H1 (cell line): Measurements from ENCODE around the gene OLR1. TPM values are rescaled to one million over a fixed set of nuclear protein-coding genes. Genes with fewer than 3 reads are reported as not detected.

ENCODE experiments used
- CTCF ChIA-PET: fragments of 300-600 bp; sonication (Branson Sonifier 250); formaldehyde crosslinking; loops from one replicate; lab custom pipeline; 2021; ENCODE audit not compliant: partially characterized antibody; lab: Charles Lee
- POLR2A ChIA-PET: fragments of 300-600 bp; sonication (Branson Sonifier 250); formaldehyde crosslinking; loops from one replicate; lab custom pipeline; 2021; ENCODE audit warnings: inconsistent platforms; ENCODE audit not compliant: partially characterized antibody; lab: Charles Lee
- DNase-seq, 2 experiments: peaks; one replicate each; pipeline versions ENCODE4 v3.0.0 to v3.0.0-alpha.2; 2010 to 2022; ENCODE audit warnings: low spot score in 2 of 2, low read depth in 1 of 2, mixed read lengths in 1 of 2
- FAIRE-seq: peaks from 2 replicates; lab custom pipeline; 2011; peaks lifted over from hg19 to GRCh38; lab: Jason Lieb, UNC
- H2AFZ ChIP-seq: 2 replicates; pipeline ENCODE4 v1.8.1; 2012; ENCODE audit warnings: low read length, inconsistent platforms
- H2AK5ac ChIP-seq: 2 replicates; pipeline ENCODE4 v1.6.1; 2013; ENCODE audit warnings: low read depth, low read length
- H2BK120ac ChIP-seq: replicated peaks from 2 replicates; pipeline ENCODE3; 2013; ENCODE audit warnings: low read depth, low read length, inconsistent platforms
- H2BK12ac ChIP-seq: 2 replicates; pipeline ENCODE4 v1.6.1; 2013; ENCODE audit warnings: low read depth, low read length
- H2BK15ac ChIP-seq: 2 replicates; pipeline ENCODE4 v1.6.1; 2013; ENCODE audit warnings: low read length
- H2BK20ac ChIP-seq: 2 replicates; pipeline ENCODE4 v1.6.1; 2013; ENCODE audit warnings: low read length
- H2BK5ac ChIP-seq: 2 replicates; pipeline ENCODE4 v1.6.1; 2013; ENCODE audit warnings: low read depth, low read length
- H3K14ac ChIP-seq: 2 replicates; pipeline ENCODE4 v1.6.1; 2013; ENCODE audit warnings: inconsistent platforms; ENCODE audit not compliant: insufficient read length
- H3K18ac ChIP-seq: 2 replicates; pipeline ENCODE4 v1.6.1; 2013; ENCODE audit warnings: low read length; ENCODE audit errors: extremely low read depth
- H3K23ac ChIP-seq: 2 replicates; pipeline ENCODE4 v1.6.1; 2013; ENCODE audit warnings: inconsistent platforms; ENCODE audit not compliant: insufficient read length
- H3K23me2 ChIP-seq: 2 replicates; pipeline ENCODE4 v1.6.1; 2013; ENCODE audit warnings: low read depth, low read length
- H3K27ac ChIP-seq: 2 replicates; pipeline ENCODE4 v1.6.1; 2011; ENCODE audit warnings: low read depth, low read length, inconsistent platforms
- H3K27me3 ChIP-seq, 4 experiments: replicated peaks in 1 of 4; 1 replicate in 1 of 4; 2 replicates in 3 of 4; pipeline versions ENCODE4 v1.6.1 to v1.8.1; 2011 to 2013; ENCODE audit warnings: low read length in 3 of 4, mild to moderate bottlenecking in 3 of 4, inconsistent platforms in 2 of 4, mixed read lengths in 2 of 4, moderate library complexity in 1 of 4; ENCODE audit not compliant: control insufficient read depth in 3 of 4, insufficient read depth in 3 of 4; ENCODE audit errors: extremely low read depth in 1 of 4
- H3K36me3 ChIP-seq, 4 experiments: 2 replicates each; pipeline versions ENCODE4 v1.6.1 to v1.8.1; 2011 to 2013; ENCODE audit warnings: mild to moderate bottlenecking in 4 of 4, low read length in 3 of 4, moderate library complexity in 2 of 4, control low read depth in 1 of 4, inconsistent platforms in 1 of 4; ENCODE audit not compliant: insufficient read depth in 4 of 4, control insufficient read depth in 2 of 4
- H3K4ac ChIP-seq: replicated peaks from 2 replicates; pipeline ENCODE3; 2013; ENCODE audit warnings: low read length, low read depth, mixed read lengths, inconsistent platforms; ENCODE audit not compliant: insufficient read length
- H3K4me1 ChIP-seq, 4 experiments: replicated peaks in 1 of 4; 1 replicate in 1 of 4; 2 replicates in 3 of 4; pipeline versions ENCODE4 v1.6.1 to v1.8.1; 2011 to 2013; ENCODE audit warnings: low read length in 3 of 4, inconsistent platforms in 2 of 4, mixed read lengths in 1 of 4; ENCODE audit not compliant: insufficient read depth in 4 of 4, control insufficient read depth in 3 of 4
- H3K4me2 ChIP-seq, 2 experiments: 2 replicates each; pipeline versions ENCODE4 v1.6.1 to v1.8.1; 2011 to 2013; ENCODE audit warnings: low read depth in 2 of 2, low read length in 2 of 2, control low read depth in 1 of 2, inconsistent platforms in 1 of 2, mild to moderate bottlenecking in 1 of 2; ENCODE audit not compliant: insufficient read depth in 1 of 2
- H3K4me3 ChIP-seq, 4 experiments: fragments of 200-600, 300-600 bp in 1 of 4; sonication (generic), shearing (Covaris generic), sonication (Bioruptor Twin) in 1 of 4; 2 replicates each; pipeline versions ENCODE4 v1.5.1 to v1.8.1; 2011 to 2016; ENCODE audit warnings: low read length in 4 of 4, low read depth in 3 of 4, control low read depth in 2 of 4, inconsistent platforms in 2 of 4, mild to moderate bottlenecking in 2 of 4, mixed read lengths in 1 of 4, moderate library complexity in 1 of 4; ENCODE audit not compliant: insufficient read depth in 2 of 4; ENCODE audit errors: extremely low read depth in 1 of 4
- H3K56ac ChIP-seq: replicated peaks from 2 replicates; pipeline ENCODE3; 2013; ENCODE audit warnings: low read depth, mild to moderate bottlenecking, mixed read lengths, low read length, inconsistent platforms; ENCODE audit not compliant: insufficient read length
- H3K79me1 ChIP-seq: 2 replicates; pipeline ENCODE4 v1.6.1; 2013; ENCODE audit warnings: low read depth, low read length, control low read depth
- H3K79me2 ChIP-seq, 2 experiments: 2 replicates each; pipeline versions ENCODE4 v1.6.1 to v1.8.1; 2012 to 2013; ENCODE audit warnings: low read length in 2 of 2, mild to moderate bottlenecking in 2 of 2, inconsistent platforms in 1 of 2; ENCODE audit not compliant: insufficient read depth in 2 of 2, control insufficient read depth in 1 of 2
- H3K9ac ChIP-seq, 4 experiments: replicated peaks in 1 of 4; 1 replicate in 1 of 4; 2 replicates in 3 of 4; pipeline versions ENCODE4 v1.6.1 to v1.8.1; 2011 to 2013; ENCODE audit warnings: low read depth in 3 of 4, low read length in 3 of 4, control low read depth in 2 of 4, mild to moderate bottlenecking in 2 of 4, moderate library complexity in 2 of 4, inconsistent platforms in 1 of 4; ENCODE audit errors: extremely low read depth in 1 of 4
- H3K9me3 ChIP-seq, 2 experiments: 2 replicates each; pipeline versions ENCODE4 v1.6.1 to v1.8.1; 2012 to 2013; ENCODE audit warnings: mild to moderate bottlenecking in 2 of 2, moderate library complexity in 2 of 2, control low read depth in 1 of 2, inconsistent platforms in 1 of 2, low read depth in 1 of 2, low read length in 1 of 2, mixed read lengths in 1 of 2; ENCODE audit not compliant: insufficient read depth in 2 of 2
- H4K20me1 ChIP-seq, 2 experiments: replicated peaks in 1 of 2; 2 replicates each; pipeline versions ENCODE3 to v1.8.1; 2011 to 2013; ENCODE audit warnings: inconsistent platforms in 2 of 2, low read length in 2 of 2, mild to moderate bottlenecking in 1 of 2; ENCODE audit not compliant: insufficient read depth in 2 of 2, control insufficient read depth in 1 of 2
- H4K5ac ChIP-seq: 2 replicates; pipeline ENCODE4 v1.6.1; 2013; ENCODE audit warnings: low read length, low read depth, mixed read lengths, inconsistent platforms; ENCODE audit not compliant: insufficient read length
- H4K8ac ChIP-seq: 2 replicates; pipeline ENCODE4 v1.8.0; 2013; ENCODE audit warnings: mild to moderate bottlenecking, moderate library complexity, low read length, inconsistent platforms; ENCODE audit not compliant: insufficient read depth; ENCODE audit errors: extremely low read depth
- H4K91ac ChIP-seq: replicated peaks from 2 replicates; pipeline ENCODE3; 2013; ENCODE audit warnings: low read length, mixed read lengths, inconsistent platforms; ENCODE audit not compliant: insufficient read length
- BACH1 ChIP-seq: IDR thresholded peaks from 2 replicates; pipeline ENCODE4 v1.6.1; 2012; ENCODE audit warnings: low read length, improper control_type of control experiment
- CHD2 ChIP-seq: IDR thresholded peaks from 2 replicates; pipeline ENCODE4 v1.6.1; 2012; ENCODE audit warnings: low read length, improper control_type of control experiment
- CREB1 ChIP-seq: IDR thresholded peaks from 2 replicates; pipeline ENCODE4 v1.6.1; 2012; ENCODE audit warnings: inconsistent platforms
- E2F6 ChIP-seq: IDR thresholded peaks from 2 replicates; pipeline ENCODE4 v1.6.1; 2012; ENCODE audit warnings: inconsistent platforms
- MAX ChIP-seq: IDR thresholded peaks from 2 replicates; pipeline ENCODE4 v1.6.1; 2012; ENCODE audit warnings: inconsistent platforms
- NANOG ChIP-seq: IDR thresholded peaks from 2 replicates; pipeline ENCODE4 v1.6.1; 2011; ENCODE audit warnings: low read length, low read depth, mild to moderate bottlenecking, inconsistent platforms; ENCODE audit not compliant: insufficient read depth, poor library complexity, severe bottlenecking
- SIRT6 ChIP-seq: IDR thresholded peaks from one replicate; pipeline ENCODE4 v1.7.1; 2012; ENCODE audit warnings: low read length, inconsistent platforms
- SP4 ChIP-seq: IDR thresholded peaks from 2 replicates; pipeline ENCODE4 v1.6.1; 2012; ENCODE audit warnings: low read length, inconsistent platforms
- TAF1 ChIP-seq: IDR thresholded peaks from 2 replicates; pipeline ENCODE4 v1.6.1; 2011; ENCODE audit warnings: mild to moderate bottlenecking, low read depth, low read length
- TAF7 ChIP-seq: optimal IDR thresholded peaks from 2 replicates; pipeline ENCODE3; 2011; ENCODE audit warnings: low read depth, mild to moderate bottlenecking, inconsistent platforms, low read length, moderate library complexity, borderline replicate concordance
- TEAD4 ChIP-seq: IDR thresholded peaks from 2 replicates; pipeline ENCODE4 v1.6.1; 2012; ENCODE audit warnings: low read depth, low read length, inconsistent platforms, mixed read lengths
- YY1 ChIP-seq: IDR thresholded peaks from 2 replicates; pipeline ENCODE4 v1.6.1; 2011; ENCODE audit warnings: low read depth, mild to moderate bottlenecking, low read length
- WGBS, 2 experiments: shearing (Covaris generic) in 1 of 2; methylation state at CpG; one replicate each; pipeline versions ENCODE4 v1.1.6 to v1.1.7; 2013 to 2015; ENCODE audit warnings: low lambda C conversion rate in 2 of 2, mixed read lengths in 2 of 2, inconsistent platforms in 1 of 2, low coverage in 1 of 2, missing lambda C conversion rate in 1 of 2; ENCODE audit not compliant: insufficient replicate concordance in 2 of 2, insufficient coverage in 1 of 2, insufficient read length in 1 of 2; ENCODE audit errors: extremely low coverage in 1 of 2, missing lambda C conversion rate in 1 of 2; 5-methylcytosine and 5-hydroxymethylcytosine counted together
- polyA plus RNA-seq, 7 experiments: library from polyadenylated mRNA; depleted of rRNA in 3 of 7; stranded (reverse) in 5 of 7; unstranded in 2 of 7; fragments of >200 nt in 5 of 7; fragments of 200-250 nt in 2 of 7; gene quantifications; 1 replicate in 5 of 7; 2 replicates in 1 of 7; 4 replicates in 1 of 7; pipeline versions ENCODE4 v1.2.1 to v1.2.3, GENCODE V29; 2011 to 2013; ENCODE audit warnings: missing spikeins in 2 of 7, mixed read lengths in 2 of 7
- total RNA-seq: library from RNA; stranded (reverse); fragmentation: NEBNext Ultra II Directional; extraction: Animal tissue kit (Norgen Biotek cat#: 25700); gene quantifications from 2 replicates; pipeline ENCODE4 v1.2.1, GENCODE V29; 2021

OLR1 gene
- total and polyA plus RNA-seq, 2 of the 8 experiments (the other 6 are each of a cell fraction or from before 2014, with no cell fraction given): not detected

GRCh38 chr12:10126413-10126812, 45.5 kb downstream of the OLR1 start:
- peaks cover 0 to 6% (median 2%) of the 10 kb centered on the region in 4 experiments; a peak in 3 of 7 replicates for H3K4me1 ChIP-seq
- H3K4me3 ChIP-seq: no peak overlapping the region
- H3K4me2 ChIP-seq: no peak overlapping the region
- H3K9ac ChIP-seq: no peak overlapping the region
- H3K79me2 ChIP-seq: no peaks in the 10 kb centered on the region
- H2AFZ ChIP-seq: no peak overlapping the region
- H4K91ac ChIP-seq: no peak overlapping the region
- no peak overlapping the region for H3K23ac ChIP-seq
- ChIA-PET POLR2A (no interaction called here), CTCF (interaction anchor here (2.0 kb wide), 1 partner anchor 92 kb away, joined by 6 read pairs; no protein-coding TSS in a partner anchor)
- no peak overlapping the region for H4K5ac ChIP-seq
- no peak overlapping the region for H3K27ac ChIP-seq
- no peaks in the 10 kb centered on the region for H4K20me1 ChIP-seq
- H3K9me3 ChIP-seq: no peaks in the 10 kb centered on the region
- H2BK20ac ChIP-seq: no peak overlapping the region
- H3K36me3 ChIP-seq: no peaks in the 10 kb centered on the region
- no peak overlapping the region for H2BK15ac ChIP-seq
- H3K18ac ChIP-seq: no peak overlapping the region
- H3K23me2 ChIP-seq: no peaks in the 10 kb centered on the region
- no peak overlapping the region for H4K8ac ChIP-seq
- H3K56ac ChIP-seq: no peak overlapping the region
- no peaks in the 10 kb centered on the region for H3K27me3 ChIP-seq
- no peak overlapping the region for H2AK5ac ChIP-seq
- WGBS, 2 experiments: 88% methylated on average over 1 of the region's 1 CpG; no CpG with 5 or more reads in 1 of the 2 experiments
- H2BK12ac ChIP-seq: no peak overlapping the region
- no peak overlapping the region for H2BK120ac ChIP-seq
- no peak overlapping the region for H3K14ac ChIP-seq
- no peak overlapping the region for H2BK5ac ChIP-seq
- FAIRE-seq (no peak), DNase-seq (no peak)
- H3K79me1 ChIP-seq: no peaks in the 10 kb centered on the region
- no peak overlapping the region for H3K4ac ChIP-seq
- TF ChIP-seq CREB1 (no peak), TEAD4 (no peak), CHD2 (no peak), MAX (no peak), SIRT6 (no peak), SP4 (no peak), TAF1 (no peak), YY1 (no peak), TAF7 (no peak), E2F6 (no peak), BACH1 (no peak), NANOG (no peak)
